ENCODE data around the gene RNASE13. TPM values are rescaled to one million over a fixed set of nuclear protein-coding genes. Genes with fewer than 3 reads are reported as not detected.

RNASE13 gene
- total RNA-seq, 2 experiments from 2014 or later, result not detected

DNA sequence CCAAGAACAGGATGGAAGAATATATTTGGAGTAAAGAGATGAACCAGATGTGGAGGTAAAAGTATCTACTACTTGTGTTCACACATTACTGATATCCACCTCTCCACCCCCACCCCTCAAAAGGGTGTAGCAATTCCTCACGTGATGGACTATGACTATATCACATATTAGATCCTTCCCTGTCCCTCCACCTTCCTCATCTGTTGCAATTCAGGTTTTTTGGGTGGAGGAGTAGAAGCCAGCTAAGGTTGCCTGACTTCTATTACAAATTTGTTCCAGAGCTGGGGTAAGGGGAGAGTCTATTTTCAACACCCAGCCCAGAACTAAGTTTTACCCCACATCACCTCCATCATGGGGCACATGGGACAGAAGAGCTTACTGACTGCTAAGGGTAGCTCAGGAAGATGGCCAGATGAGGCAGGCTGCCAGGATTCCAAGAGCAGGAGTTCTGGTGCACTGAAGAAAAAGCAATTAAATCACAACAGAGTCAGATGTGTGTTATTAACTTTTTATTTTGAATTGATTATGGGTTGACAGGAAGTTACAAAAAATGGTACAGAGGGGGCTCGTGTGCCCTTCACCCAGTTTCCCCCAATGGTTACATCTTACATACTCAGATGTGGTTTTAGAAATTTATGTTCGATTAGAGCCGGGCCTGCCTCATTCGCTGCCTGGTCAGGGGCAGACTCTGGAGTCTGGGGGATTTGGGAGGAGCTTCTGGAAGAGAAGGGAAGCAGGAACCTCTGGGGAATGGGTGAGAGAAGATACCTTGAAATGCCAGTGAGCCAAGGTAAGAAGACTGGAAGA, 2.1 kb downstream of the RNASE13 start:
- BruUV-seq (replicated peaks), result no TSS peak
- H3K9me3 ChIP-seq (ENCODE audit: low read length), result no peaks in the 10 kb centered on the region
- POLR2A ChIA-PET, result interaction anchor here (1.0 kb wide), 1 partner anchor 11 kb away, joined by 4 read pairs; no protein-coding TSS in a partner anchor

DNA sequence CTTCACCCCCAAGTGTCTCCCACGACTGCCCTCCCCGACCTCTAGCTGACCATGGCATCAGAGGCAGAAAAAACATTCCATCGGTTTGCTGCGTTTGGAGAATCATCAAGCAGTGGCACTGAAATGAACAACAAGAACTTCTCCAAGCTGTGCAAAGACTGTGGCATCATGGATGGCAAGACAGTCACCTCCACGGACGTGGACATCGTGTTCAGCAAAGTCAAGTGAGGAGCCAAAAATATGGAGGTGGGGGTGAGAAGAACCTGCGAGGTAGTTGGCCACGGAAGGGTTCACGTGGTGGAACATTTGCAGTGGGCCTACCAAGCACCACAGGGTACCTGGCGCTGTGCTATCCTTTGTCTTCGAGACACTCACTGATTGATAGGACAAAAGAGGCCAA, 4.1 kb downstream of the RNASE13 start:
- no peaks in the 10 kb centered on the region for H3K9me2 ChIP-seq (ENCODE audit: insufficient read depth, low read length)
- TF ChIP-seq EZH2phosphoT487 (IDR thresholded peaks at IDR 0.05; ENCODE audit: borderline replicate concordance, low read depth, low read length), result no peak
- TF ChIP-seq, protein P1, sequence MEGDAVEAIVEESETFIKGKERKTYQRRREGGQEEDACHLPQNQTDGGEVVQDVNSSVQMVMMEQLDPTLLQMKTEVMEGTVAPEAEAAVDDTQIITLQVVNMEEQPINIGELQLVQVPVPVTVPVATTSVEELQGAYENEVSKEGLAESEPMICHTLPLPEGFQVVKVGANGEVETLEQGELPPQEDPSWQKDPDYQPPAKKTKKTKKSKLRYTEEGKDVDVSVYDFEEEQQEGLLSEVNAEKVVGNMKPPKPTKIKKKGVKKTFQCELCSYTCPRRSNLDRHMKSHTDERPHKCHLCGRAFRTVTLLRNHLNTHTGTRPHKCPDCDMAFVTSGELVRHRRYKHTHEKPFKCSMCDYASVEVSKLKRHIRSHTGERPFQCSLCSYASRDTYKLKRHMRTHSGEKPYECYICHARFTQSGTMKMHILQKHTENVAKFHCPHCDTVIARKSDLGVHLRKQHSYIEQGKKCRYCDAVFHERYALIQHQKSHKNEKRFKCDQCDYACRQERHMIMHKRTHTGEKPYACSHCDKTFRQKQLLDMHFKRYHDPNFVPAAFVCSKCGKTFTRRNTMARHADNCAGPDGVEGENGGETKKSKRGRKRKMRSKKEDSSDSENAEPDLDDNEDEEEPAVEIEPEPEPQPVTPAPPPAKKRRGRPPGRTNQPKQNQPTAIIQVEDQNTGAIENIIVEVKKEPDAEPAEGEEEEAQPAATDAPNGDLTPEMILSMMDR (conservative IDR thresholded peaks at IDR 0.05; ENCODE audit: low read length), result no peak
- CTCF ChIA-PET (ENCODE audit: unreplicated experiment), result no interaction called here
- POLR2A ChIA-PET, result no interaction called here
- H3K4me2 ChIP-seq (ENCODE audit: low read length), result no peak overlapping the region
- no peaks in the 10 kb centered on the region for H3K36me3 ChIP-seq (ENCODE audit: insufficient read depth, low read length)
- intact Hi-C loops (cut with micrococcal nuclease; ENCODE audit: unreplicated experiment), result no loop called here
- H4K20me1 ChIP-seq (ENCODE audit: insufficient read depth, low read length), result no peaks in the 10 kb centered on the region
- no TSS peak for BruUV-seq (replicated peaks)
- H3K4me1 ChIP-seq (ENCODE audit: insufficient read depth, low read length, poor library complexity, severe bottlenecking), result no peaks in the 10 kb centered on the region
- H3K27ac ChIP-seq (ENCODE audit: low read depth, low read length, poor library complexity, severe bottlenecking), result no peak overlapping the region
- no peak for DNase-seq (ENCODE audit: low spot score)
- no peaks in the 10 kb centered on the region for H3K9me3 ChIP-seq (ENCODE audit: low read length)
- no peak overlapping the region for H2AFZ ChIP-seq (ENCODE audit: low read length)
- no peak overlapping the region for H3K4me3 ChIP-seq (ENCODE audit: low read depth, low read length, poor library complexity, severe bottlenecking)
- no peaks in the 10 kb centered on the region for H3K79me2 ChIP-seq (ENCODE audit: insufficient read depth, low read depth, low read length)

More for the DNA sequence above, 2.1 kb downstream of the RNASE13 start:
- Histone ChIP-seq H4K20me1 (ENCODE audit: insufficient read depth, low read length) (no peaks in the 10 kb centered on the region), H3K79me2 (ENCODE audit: insufficient read depth, low read depth, low read length) (no peaks in the 10 kb centered on the region), H3K4me1 (ENCODE audit: insufficient read depth, low read length, poor library complexity, severe bottlenecking) (no peaks in the 10 kb centered on the region), H3K4me2 (ENCODE audit: low read length) (no peak overlapping the region), H3K36me3 (ENCODE audit: insufficient read depth, low read length) (no peaks in the 10 kb centered on the region), H2AFZ (ENCODE audit: low read length) (no peak overlapping the region), H3K4me3 (ENCODE audit: low read depth, low read length, poor library complexity, severe bottlenecking) (no peak overlapping the region), H3K9me2 (ENCODE audit: insufficient read depth, low read length) (no peaks in the 10 kb centered on the region), H3K27ac (ENCODE audit: low read depth, low read length, poor library complexity, severe bottlenecking) (no peak overlapping the region)
- no peak for DNase-seq (ENCODE audit: low spot score)
- intact Hi-C loops (cut with micrococcal nuclease; ENCODE audit: unreplicated experiment), result no loop called here
- TF ChIP-seq EZH2phosphoT487 (IDR thresholded peaks at IDR 0.05; ENCODE audit: borderline replicate concordance, low read depth, low read length), result no peak
- TF ChIP-seq, protein P1 (conservative IDR thresholded peaks at IDR 0.05; ENCODE audit: low read length), result no peak
- CTCF ChIA-PET (ENCODE audit: unreplicated experiment), result interaction anchor here (2.2 kb wide), 1 partner anchor 17 kb away, joined by 10 read pairs; no protein-coding TSS in a partner anchor

DNA sequence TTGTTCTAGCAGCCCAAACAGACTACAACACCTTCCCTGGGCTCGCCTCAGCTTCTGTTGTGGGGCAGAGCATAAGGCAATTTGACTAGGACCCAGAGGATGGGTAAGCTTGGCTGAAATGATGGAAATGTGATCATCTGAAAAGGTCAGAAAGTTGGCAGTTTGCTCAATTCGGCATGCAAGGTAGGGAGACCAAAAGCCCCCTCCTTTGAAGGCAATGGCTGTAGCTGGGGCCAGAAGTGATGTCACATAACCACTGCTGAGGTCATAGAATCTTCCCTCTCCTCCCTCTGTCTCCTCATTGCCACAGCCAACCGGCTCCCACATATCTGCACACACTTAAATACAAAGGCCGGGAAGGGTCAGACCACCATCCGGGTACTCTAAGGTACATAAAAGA, 4.7 kb downstream of the RNASE13 start, which contains the start of gene TPPP2:
TSS of gene TPPP2 (plus strand) at position 301 of the 400 bp plus-strand sequence. CDS start 365 bp downstream, outside the sequence.
- no peak within 1 kb of the TSS for H3K4me3 ChIP-seq (ENCODE audit: low read depth, low read length, poor library complexity, severe bottlenecking)
- ChIA-PET CTCF (ENCODE audit: unreplicated experiment) (interaction anchor here (0.6 kb wide), 1 partner anchor 1392 kb away, joined by 3 read pairs; no protein-coding TSS in a partner anchor), POLR2A (no interaction called here)
- no peaks in the 10 kb centered on the region for H3K4me1 ChIP-seq (ENCODE audit: insufficient read depth, low read length, poor library complexity, severe bottlenecking)
- no peaks in the 10 kb centered on the region for H3K9me3 ChIP-seq (ENCODE audit: low read length)
- no peak for DNase-seq (ENCODE audit: low spot score)
- no peak within 1 kb of the TSS for H2AFZ ChIP-seq (ENCODE audit: low read length)
- TF ChIP-seq, protein P1 (conservative IDR thresholded peaks at IDR 0.05; ENCODE audit: low read length), result no peak
- TF ChIP-seq EZH2phosphoT487 (IDR thresholded peaks at IDR 0.05; ENCODE audit: borderline replicate concordance, low read depth, low read length), result no peak
- intact Hi-C loops (cut with micrococcal nuclease; ENCODE audit: unreplicated experiment), result no loop called here
- no peaks in the 10 kb centered on the region for H3K9me2 ChIP-seq (ENCODE audit: insufficient read depth, low read length)
- no TSS peak for BruUV-seq (replicated peaks)
- no peaks in the 10 kb centered on the region for H3K79me2 ChIP-seq (ENCODE audit: insufficient read depth, low read depth, low read length)
- no peak within 1 kb of the TSS for H3K27ac ChIP-seq (ENCODE audit: low read depth, low read length, poor library complexity, severe bottlenecking)
- H3K36me3 ChIP-seq (ENCODE audit: insufficient read depth, low read length), result no peaks in the 10 kb centered on the region
- no peaks in the 10 kb centered on the region for H4K20me1 ChIP-seq (ENCODE audit: insufficient read depth, low read length)
- H3K4me2 ChIP-seq (ENCODE audit: low read length), result no peak within 1 kb of the TSS
